ENCODE measurements around the gene MCTP1.

The MCTP1 gene

GRCh38 chr5:95070453-95070852, 214.4 kb downstream of the MCTP1 start:
- no peak for DNase-seq

- no peak for DNase-seq
These were observed 214.9 kb downstream of the MCTP1 start for GRCh38 chr5:95069948-95070347.

GRCh38 chr5:95069021-95069420, 215.9 kb downstream of the MCTP1 start:
- no peak for DNase-seq

GRCh38 chr5:95068289-95068910, 216.5 kb downstream of the MCTP1 start:
- DNase-seq: no peak

GRCh38 chr5:95066048-95066447, 218.8 kb downstream of the MCTP1 start:
- no peak for DNase-seq

- DNase-seq: no peak
These were observed 221.4 kb downstream of the MCTP1 start for GRCh38 chr5:95063492-95063891.

- DNase-seq: no peak
These were observed 224.8 kb downstream of the MCTP1 start for GRCh38 chr5:95060098-95060497.

- no peak for DNase-seq
These were observed 225.3 kb downstream of the MCTP1 start for GRCh38 chr5:95059636-95060035.

GRCh38 chr5:95057615-95058014, 227.3 kb downstream of the MCTP1 start:
- no peak for DNase-seq

- DNase-seq: no peak
These were observed 231.6 kb downstream of the MCTP1 start for GRCh38 chr5:95053253-95053652.

- no peak for DNase-seq
These were observed 234.2 kb downstream of the MCTP1 start for GRCh38 chr5:95050708-95051107.

GRCh38 chr5:95048628-95049027, 236.3 kb downstream of the MCTP1 start:
- no peak for DNase-seq

GRCh38 chr5:95045181-95045965, 239.5 kb downstream of the MCTP1 start:
- DNase-seq: no peak

GRCh38 chr5:95044096-95044495, 240.8 kb downstream of the MCTP1 start:
- no peak for DNase-seq

- DNase-seq: no peak
These were observed 241.2 kb downstream of the MCTP1 start for GRCh38 chr5:95043648-95044047.

GRCh38 chr5:95043234-95043633, 241.7 kb downstream of the MCTP1 start:
- DNase-seq: no peak

- DNase-seq: no peak
These were observed 242.9 kb downstream of the MCTP1 start for GRCh38 chr5:95042037-95042436.

- DNase-seq: no peak
These were observed 248.8 kb downstream of the MCTP1 start for GRCh38 chr5:95035891-95036685.

GRCh38 chr5:95032801-95033200, 252.1 kb downstream of the MCTP1 start:
- no peak for DNase-seq

GRCh38 chr5:95029569-95030366, 255.1 kb downstream of the MCTP1 start:
- no peak for DNase-seq

- no peak for DNase-seq
These were observed 257.1 kb downstream of the MCTP1 start for GRCh38 chr5:95027775-95028174.

- DNase-seq: no peak
These were observed 257.7 kb downstream of the MCTP1 start for GRCh38 chr5:95027151-95027721.

GRCh38 chr5:95026718-95027117, 258.2 kb downstream of the MCTP1 start:
- no peak for DNase-seq
